ENCODE results near the gene DYNLRB2. TPM values are rescaled to one million over a fixed set of nuclear protein-coding genes. Genes with fewer than 3 reads are reported as not detected.

The DYNLRB2 gene
- total RNA-seq, 1 donor from 2014 or later: 0.59 TPM

DNA sequence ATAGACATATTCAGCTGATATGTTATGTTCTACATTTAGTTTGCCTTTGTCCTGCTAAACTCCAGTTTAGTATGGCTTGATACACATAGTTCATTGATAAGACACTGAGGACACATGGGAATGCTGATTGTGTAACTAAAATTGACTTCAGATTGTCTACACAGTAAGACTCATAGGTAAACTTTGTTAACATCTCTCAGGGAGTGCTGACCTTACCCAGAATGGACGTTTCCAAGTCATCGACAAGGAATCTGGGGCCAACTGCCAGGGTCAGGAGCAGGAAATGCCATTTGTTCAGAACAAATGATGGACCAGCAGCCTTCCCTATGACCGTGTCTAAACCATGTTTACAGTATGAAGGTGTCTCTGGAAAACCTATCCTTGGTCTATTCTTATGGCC is 58.7 kb downstream of the DYNLRB2 start:
- DNase-seq: no peak

Measured in skin of body (tissue), 2 donors.